OCI-LY3 (cell line): Measurements from ENCODE around the gene SMAD5.

ENCODE experiments used
- H2AFZ ChIP-seq: fragments of 200-600, 300-600 bp; shearing (Covaris generic); 2 replicates; pipeline ENCODE4 v1.6.0; 2014; ENCODE audit warnings: antibody characterized with exemption, low read depth, low read length
- H3K27ac ChIP-seq: fragments of 200-600, 300-600 bp; sonication (generic); 2 replicates; pipeline ENCODE4 v1.5.1; 2014; ENCODE audit warnings: mild to moderate bottlenecking, low read length, moderate library complexity, mixed read lengths
- H3K27me3 ChIP-seq: fragments of 200-600, 300-600 bp; sonication (generic); 2 replicates; pipeline ENCODE4 v1.6.1; 2014; ENCODE audit warnings: low read depth, low read length, mixed read lengths
- H3K36me3 ChIP-seq: fragments of 200-600, 300-600 bp; sonication (generic); replicated peaks from 2 replicates; pipeline ENCODE3; 2014; ENCODE audit warnings: low read depth, low read length, mixed read lengths
- H3K4me1 ChIP-seq: fragments of 300-600, 200-600 bp; sonication (generic); 2 replicates; pipeline ENCODE4 v1.6.1; 2014; ENCODE audit warnings: low read length, mixed read lengths
- H3K4me2 ChIP-seq: fragments of 200-600, 300-600 bp; sonication (generic); 2 replicates; pipeline ENCODE4 v1.6.1; 2014; ENCODE audit warnings: low read length, mixed read lengths
- H3K4me3 ChIP-seq: fragments of 300-600, 200-600 bp; sonication (generic); 2 replicates; pipeline ENCODE4 v1.5.1; 2014; ENCODE audit warnings: antibody characterized with exemption, mild to moderate bottlenecking, low read length, moderate library complexity
- H3K79me2 ChIP-seq: fragments of 300-600, 200-600 bp; shearing (Covaris generic); 2 replicates; pipeline ENCODE4 v1.6.1; 2014; ENCODE audit warnings: mild to moderate bottlenecking, low read length, mixed read lengths
- H3K9ac ChIP-seq: fragments of 300-600, 200-600 bp; shearing (Covaris generic); 2 replicates; pipeline ENCODE4 v1.6.0; 2014; ENCODE audit warnings: mild to moderate bottlenecking, low read length, moderate library complexity
- H3K9me3 ChIP-seq: fragments of 200-600, 300-600 bp; shearing (Covaris generic); 2 replicates; pipeline ENCODE4 v1.6.1; 2014; ENCODE audit warnings: low read length, mixed read lengths; ENCODE audit not compliant: insufficient read depth
- H4K20me1 ChIP-seq: fragments of 200-600, 300-600 bp; sonication (generic); 2 replicates; pipeline ENCODE4 v1.6.1; 2016; ENCODE audit warnings: low read length, mixed read lengths; ENCODE audit not compliant: insufficient read depth
- EZH2phosphoT487 ChIP-seq: fragments of 200-600 bp; shearing (Covaris generic); IDR thresholded peaks from 2 replicates; pipeline ENCODE4 v1.6.1; 2018; ENCODE audit warnings: antibody characterized with exemption, mixed run types, low read depth
- TF ChIP-seq, protein P1 (sequence below): fragments of 200-600, 300-600 bp; sonication (generic); IDR thresholded peaks from 2 replicates; pipeline ENCODE4 v1.5.1; 2014; ENCODE audit warnings: antibody characterized with exemption, low read length, low read depth

The SMAD5 gene

DNA sequence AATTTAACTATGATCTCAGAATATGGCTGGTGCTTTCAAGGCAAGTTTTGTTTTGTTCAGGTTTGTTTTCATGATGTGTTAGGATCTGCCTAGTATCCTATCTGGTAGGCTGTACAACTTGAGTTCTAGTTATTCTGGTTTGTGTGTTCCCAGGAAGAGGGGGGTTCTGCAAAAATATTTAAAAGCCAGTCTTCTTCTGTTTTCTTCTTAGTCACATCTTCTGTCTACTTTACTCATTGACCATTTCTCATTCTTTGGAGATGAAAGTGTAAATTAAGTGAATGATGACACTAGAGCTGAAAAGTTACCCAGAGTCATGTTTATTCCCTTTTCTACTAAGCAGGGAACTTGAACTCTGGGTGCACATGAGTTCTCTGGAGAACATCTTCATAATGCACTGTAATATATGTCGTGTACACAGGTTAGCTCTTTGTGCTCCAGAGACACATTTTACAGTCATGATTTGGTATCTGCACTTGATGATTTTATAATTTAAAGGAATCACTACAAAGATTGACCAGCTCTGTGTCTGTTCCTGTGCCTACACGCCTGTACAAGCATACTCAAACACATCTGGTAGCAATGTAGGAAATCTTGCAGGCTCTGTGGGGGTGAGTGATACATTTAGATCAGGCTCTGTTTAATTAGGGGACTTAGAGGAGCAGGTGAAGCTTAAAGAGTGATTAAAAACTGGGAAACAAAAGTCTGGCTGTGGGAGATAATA lies 5.0 kb downstream of the SMAD5 start:
- peaks cover 70% of the 10 kb centered on the region for H4K20me1 ChIP-seq
- no peak overlapping the region for H3K9ac ChIP-seq
- no peaks in the 10 kb centered on the region for H3K27me3 ChIP-seq
- no peak overlapping the region for H3K4me2 ChIP-seq
- peaks cover 91% of the 10 kb centered on the region for H3K79me2 ChIP-seq
- no peak overlapping the region for H3K4me3 ChIP-seq
- H3K4me1 ChIP-seq: peaks cover 16% of the 10 kb centered on the region
- no peaks in the 10 kb centered on the region for H3K9me3 ChIP-seq
- no peak overlapping the region for H3K27ac ChIP-seq
- TF ChIP-seq, protein P1, sequence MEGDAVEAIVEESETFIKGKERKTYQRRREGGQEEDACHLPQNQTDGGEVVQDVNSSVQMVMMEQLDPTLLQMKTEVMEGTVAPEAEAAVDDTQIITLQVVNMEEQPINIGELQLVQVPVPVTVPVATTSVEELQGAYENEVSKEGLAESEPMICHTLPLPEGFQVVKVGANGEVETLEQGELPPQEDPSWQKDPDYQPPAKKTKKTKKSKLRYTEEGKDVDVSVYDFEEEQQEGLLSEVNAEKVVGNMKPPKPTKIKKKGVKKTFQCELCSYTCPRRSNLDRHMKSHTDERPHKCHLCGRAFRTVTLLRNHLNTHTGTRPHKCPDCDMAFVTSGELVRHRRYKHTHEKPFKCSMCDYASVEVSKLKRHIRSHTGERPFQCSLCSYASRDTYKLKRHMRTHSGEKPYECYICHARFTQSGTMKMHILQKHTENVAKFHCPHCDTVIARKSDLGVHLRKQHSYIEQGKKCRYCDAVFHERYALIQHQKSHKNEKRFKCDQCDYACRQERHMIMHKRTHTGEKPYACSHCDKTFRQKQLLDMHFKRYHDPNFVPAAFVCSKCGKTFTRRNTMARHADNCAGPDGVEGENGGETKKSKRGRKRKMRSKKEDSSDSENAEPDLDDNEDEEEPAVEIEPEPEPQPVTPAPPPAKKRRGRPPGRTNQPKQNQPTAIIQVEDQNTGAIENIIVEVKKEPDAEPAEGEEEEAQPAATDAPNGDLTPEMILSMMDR: no peak
- no peaks in the 10 kb centered on the region for H3K36me3 ChIP-seq
- H2AFZ ChIP-seq: no peak overlapping the region

DNA sequence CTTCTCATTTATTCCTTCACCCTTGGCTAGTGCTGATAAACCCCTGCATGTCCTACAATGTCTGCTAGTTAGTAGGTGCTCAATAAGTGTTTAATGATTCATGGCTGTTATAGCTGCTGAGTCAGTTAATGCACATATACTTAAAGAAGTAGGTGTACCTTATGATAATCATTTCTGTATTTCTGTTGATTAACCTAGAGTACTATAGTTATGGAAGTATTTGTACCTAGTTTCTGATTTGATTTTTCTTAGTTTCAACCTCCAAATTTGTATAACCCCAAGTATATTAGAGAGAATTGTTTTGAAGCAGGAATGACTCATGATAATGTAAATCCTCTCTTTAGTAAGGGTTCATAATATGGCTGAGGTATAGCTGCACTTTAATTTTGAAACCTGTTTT lies 8.9 kb downstream of the SMAD5 start:
- Histone ChIP-seq H3K79me2 (peaks cover 78% of the 10 kb centered on the region), H3K27ac (no peak overlapping the region)

DNA sequence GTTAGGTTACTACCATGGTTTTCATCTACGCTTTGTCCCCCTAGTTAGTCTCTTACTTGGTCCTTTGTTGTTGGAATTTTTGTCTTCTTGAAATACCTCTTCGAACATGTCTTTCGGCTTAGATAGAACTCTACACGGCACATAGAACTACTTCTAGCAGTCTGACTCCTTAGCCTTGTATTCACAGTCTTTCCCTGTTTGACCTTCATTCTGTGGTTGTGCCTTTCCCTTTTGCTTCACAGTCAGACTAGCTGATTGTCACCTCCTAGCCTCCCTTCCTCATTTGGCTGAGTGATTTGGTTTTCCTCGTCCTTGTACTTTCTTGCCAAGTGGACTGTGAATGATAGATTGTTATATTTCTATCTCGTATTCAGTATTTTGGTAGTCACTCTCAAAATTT lies 10.7 kb downstream of the SMAD5 start:
- Histone ChIP-seq H3K9ac (no peak overlapping the region), H4K20me1 (peaks cover 82% of the 10 kb centered on the region), H3K4me3 (no peak overlapping the region), H3K27ac (no peak overlapping the region), H3K9me3 (no peaks in the 10 kb centered on the region), H3K36me3 (no peaks in the 10 kb centered on the region), H2AFZ (no peak overlapping the region), H3K27me3 (no peaks in the 10 kb centered on the region; the same call in 1 of the 2 replicates), H3K79me2 (peaks cover 61% of the 10 kb centered on the region), H3K4me2 (no peak overlapping the region), H3K4me1 (peaks cover 16% of the 10 kb centered on the region)
- no peak for TF ChIP-seq EZH2phosphoT487
- TF ChIP-seq, protein P1: no peak

More for the DNA sequence above, 8.9 kb downstream of the SMAD5 start:
- H3K4me1 ChIP-seq: peaks cover 16% of the 10 kb centered on the region
- no peak for TF ChIP-seq EZH2phosphoT487
- TF ChIP-seq, protein P1: no peak
- H3K27me3 ChIP-seq: no peaks in the 10 kb centered on the region; the same call in 1 of the 2 replicates
- H2AFZ ChIP-seq: no peak overlapping the region
- H3K36me3 ChIP-seq: no peaks in the 10 kb centered on the region
- no peak overlapping the region for H3K9ac ChIP-seq
- no peak overlapping the region for H3K4me3 ChIP-seq
- H3K4me2 ChIP-seq: peak overlapping the region; percentile 31; the same call in 1 of the 2 replicates
- no peaks in the 10 kb centered on the region for H3K9me3 ChIP-seq
- peaks cover 86% of the 10 kb centered on the region for H4K20me1 ChIP-seq

DNA sequence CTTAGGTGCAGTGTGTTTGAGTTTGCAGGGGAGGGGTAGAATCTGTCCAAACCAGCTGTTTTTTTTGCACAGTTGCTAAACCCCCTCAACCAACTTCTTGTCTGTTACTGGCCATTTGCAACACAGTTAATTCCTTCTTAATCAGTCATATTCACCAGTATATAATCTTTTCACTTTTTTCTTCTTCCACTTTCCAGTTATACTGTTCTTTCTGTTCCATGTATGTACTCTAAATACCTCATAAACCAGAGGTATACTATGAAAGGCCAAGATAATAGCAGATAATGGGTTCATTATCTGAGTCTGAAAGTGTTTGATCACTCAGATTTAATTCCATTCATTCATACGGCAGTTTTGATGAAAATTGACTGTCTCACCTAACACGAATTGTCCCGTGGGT lies 11.1 kb downstream of the SMAD5 start:
- no peaks in the 10 kb centered on the region for H3K9me3 ChIP-seq
- H3K27ac ChIP-seq: no peak overlapping the region
- peaks cover 80% of the 10 kb centered on the region for H4K20me1 ChIP-seq
- H3K4me2 ChIP-seq: no peak overlapping the region
- no peaks in the 10 kb centered on the region; the same call in 1 of the 2 replicates for H3K27me3 ChIP-seq
- no peaks in the 10 kb centered on the region for H3K36me3 ChIP-seq
- no peak overlapping the region for H3K9ac ChIP-seq
- H3K79me2 ChIP-seq: peaks cover 57% of the 10 kb centered on the region
- no peak overlapping the region for H2AFZ ChIP-seq
- no peak overlapping the region for H3K4me3 ChIP-seq
- TF ChIP-seq, protein P1: no peak
- peaks cover 16% of the 10 kb centered on the region for H3K4me1 ChIP-seq
